GM18868 (cell line): ENCODE data around the gene TMEM63C.
A peak's percentile ranks its signal among the peaks of the same experiment; 100 is the strongest.
"Not testable (repeated sequence)": the region's sequence is repeated elsewhere in the genome, so short reads cannot be mapped to it uniquely, and the experiment has no call there.

ENCODE experiments used
- ATAC-seq: cut with Tn5 transposase; IDR thresholded peaks from one replicate; pipeline ENCODE4 v1.9.1; 2021; ENCODE audit warnings: mild to moderate bottlenecking, moderate library complexity; ENCODE audit not compliant: unreplicated experiment

The TMEM63C gene

DNA sequence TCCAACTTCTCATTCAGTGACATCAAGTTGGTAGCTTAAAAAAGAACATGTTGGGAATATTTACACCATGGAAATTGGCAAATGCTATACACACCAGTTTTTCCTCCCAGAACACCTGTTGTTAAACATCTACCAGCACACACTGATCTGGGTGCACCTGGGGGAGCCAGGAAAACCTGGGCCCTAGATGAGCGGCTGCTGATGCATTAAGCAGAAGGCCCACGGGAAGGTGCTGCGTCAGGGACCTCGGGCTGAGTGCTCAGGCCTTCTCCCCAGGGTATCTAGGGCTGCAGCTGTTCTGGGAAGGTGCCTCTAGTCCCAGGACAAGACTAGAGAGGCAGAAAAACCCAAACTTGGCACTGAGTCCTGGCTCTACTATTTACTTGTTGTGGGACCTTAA is 92.2 kb downstream of the TMEM63C start:
- ATAC-seq, result no peak

DNA sequence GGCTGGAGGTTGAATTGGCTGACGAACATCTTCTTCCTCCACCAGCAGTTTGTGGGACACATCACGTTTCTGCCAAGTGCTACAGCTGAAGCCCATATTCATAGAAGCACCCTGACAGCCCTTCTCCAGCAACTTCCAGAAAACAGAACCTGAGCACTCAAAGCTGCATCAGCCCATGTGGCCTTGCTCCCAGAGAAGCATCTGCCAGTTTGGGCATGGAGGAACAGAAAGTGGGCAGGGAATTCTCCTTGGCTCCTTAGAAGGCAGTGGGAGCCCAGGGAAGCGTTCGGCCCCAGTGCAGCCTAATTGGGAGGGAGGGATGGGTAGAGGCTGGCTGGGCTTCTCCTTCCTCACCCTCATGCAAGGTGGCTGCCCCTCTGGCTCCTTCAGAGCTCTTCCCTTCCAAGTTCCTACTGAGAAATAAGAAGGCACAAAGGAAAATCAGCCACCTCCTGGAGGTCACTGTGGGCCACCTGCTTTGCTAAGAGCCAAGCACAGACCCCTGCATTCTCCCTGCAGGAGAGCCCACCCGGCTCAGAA is 93.5 kb downstream of the TMEM63C start:
- ATAC-seq, result no peak

DNA sequence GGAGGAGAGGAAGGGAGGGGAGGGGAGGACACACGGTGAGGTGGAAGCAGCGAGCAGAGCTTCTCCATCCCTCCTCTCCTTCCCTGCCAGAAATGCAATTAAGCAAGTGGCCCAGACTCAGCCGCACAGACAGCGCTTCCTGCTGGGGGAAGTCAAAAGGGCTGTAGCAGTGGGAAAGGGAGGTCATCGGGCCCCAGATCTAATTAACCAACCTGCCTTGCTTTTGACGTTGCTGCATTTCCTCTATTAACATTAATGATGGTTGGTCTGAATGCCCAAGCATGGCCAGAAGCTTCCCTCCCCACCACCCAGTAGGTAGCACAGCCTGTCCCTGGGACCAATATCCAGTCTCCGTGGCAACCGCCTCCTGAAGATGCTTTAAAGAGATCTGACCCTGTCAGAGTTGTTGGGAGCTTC is 94.0 kb downstream of the TMEM63C start:
- ATAC-seq, result no peak

DNA sequence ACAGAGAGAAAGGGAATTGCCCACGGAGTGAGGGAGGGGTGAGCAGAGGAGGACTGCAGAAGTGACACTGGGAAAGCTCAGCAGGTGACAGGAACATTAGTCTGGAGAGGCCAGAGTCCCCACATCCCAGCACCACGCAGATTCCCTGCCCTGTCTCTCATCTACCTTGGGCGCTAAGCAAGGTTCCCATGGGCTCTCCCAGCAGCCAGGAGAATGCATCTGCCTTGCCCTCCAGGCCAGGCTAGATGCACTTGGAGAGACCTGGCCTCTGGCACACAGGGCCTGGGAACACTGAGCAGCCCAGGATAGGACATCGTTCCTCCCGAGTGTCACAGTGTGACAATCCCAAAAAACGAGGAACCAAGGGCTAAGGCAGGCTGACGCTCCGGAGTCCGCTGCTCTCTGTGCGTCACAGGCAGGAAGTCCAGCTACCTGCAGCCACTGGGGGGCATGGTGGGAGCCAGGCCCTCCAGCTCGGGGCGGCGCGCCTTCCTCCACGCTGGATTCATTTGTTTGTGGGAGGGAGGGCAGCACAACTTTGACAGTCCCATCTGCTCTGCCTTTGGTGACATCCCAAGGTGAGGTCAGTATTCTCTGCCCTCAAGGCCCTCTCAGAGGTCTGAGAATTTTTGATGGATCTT is 94.8 kb downstream of the TMEM63C start:
- ATAC-seq, result no peak

DNA sequence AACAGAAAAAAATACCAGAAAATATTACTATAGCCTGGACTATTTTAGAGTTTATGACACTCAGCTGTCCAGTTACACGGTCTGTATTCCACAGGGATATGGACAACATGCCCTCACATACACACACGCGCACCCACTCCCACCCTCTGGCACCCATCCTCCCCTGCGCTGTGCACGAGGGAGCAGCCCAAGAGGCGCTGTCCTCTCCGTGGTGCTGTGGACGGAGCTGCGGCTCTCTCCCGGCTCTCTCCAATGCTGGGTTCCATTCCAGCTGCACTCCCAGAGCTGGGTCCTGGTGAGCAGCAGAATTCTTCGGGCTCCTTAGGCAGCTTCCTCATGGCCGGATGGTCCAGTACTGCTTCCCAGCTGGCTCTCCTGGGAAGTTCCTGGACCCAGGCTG is 95.4 kb downstream of the TMEM63C start:
- ATAC-seq, result no peak

DNA sequence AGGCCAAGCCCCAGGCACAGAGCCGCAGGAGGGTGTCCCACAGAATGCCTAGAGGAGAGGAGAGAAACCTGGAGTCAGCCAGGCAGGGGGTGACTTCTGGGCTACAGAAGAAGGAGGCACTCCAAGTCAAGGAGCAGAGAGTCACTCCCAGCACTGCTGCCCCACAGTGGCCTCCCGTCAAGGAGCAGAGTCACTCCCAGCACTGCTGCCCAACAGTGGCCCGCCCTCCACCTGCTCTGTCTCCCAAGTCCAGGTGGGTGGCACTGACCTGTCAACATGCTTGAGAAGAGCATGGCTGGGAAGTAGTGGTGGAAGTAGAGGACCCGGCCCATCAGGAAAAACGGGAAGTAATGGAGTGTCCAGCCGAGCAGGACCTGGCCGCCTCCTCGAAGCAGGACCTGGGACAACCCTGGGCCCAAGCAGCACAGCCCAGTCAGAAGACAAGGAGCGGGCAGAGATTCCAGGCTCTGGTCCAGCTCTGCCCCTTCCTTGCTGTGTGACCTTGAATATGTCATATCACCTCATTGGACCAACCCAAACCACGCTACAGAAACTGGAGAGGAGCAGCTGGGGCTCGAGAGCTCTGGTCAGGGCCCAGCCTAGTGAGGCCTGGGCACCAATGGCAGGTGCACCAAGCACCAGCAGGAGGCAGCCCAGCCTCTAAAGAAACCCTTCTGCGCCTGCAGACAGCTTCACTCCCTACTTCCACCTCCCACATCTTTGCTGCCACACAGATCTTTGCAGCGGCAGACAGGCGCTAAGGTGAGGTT is 97.0 kb downstream of the TMEM63C start:
- no peak for ATAC-seq

DNA sequence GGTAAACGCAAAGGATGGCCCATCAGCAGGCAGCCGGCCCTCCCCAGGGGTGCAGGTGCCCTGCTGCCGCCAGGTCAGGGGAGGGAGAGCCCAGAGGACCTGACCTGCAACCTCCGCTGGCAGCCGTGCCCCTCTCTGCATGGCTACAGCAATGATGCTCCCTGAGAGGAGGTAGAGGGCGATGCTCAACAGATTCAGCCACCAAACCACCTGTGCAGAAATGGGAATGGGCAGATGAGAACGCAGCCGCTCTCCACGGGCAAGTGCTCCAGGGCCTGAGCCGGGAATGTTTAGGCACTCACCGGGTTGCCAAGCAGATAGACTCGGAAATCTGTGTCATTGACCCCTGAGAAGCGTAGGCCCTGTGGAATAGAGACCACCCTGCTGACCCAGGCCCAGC is 98.1 kb downstream of the TMEM63C start:
- ATAC-seq, result no peak

DNA sequence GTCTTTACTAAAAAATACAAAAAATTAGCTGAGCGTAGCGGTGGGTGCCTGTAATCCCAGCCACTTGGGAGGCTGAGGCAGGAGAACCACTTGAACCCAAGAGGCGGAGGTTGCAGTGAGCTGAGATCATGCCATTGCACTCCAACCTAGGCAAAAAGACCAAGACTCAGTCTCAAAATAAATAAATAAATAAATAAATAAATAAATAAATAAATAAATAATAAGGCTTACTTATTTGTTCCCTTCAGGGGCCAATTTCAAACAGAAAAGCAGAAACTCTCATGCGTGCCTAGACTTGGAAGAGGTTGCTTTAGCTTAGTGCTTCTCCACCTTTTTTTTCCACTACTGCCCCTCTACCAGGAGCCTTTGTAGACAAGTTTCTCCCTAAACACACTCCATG is 99.3 kb downstream of the TMEM63C start:
- not testable (repeated sequence) for ATAC-seq

DNA sequence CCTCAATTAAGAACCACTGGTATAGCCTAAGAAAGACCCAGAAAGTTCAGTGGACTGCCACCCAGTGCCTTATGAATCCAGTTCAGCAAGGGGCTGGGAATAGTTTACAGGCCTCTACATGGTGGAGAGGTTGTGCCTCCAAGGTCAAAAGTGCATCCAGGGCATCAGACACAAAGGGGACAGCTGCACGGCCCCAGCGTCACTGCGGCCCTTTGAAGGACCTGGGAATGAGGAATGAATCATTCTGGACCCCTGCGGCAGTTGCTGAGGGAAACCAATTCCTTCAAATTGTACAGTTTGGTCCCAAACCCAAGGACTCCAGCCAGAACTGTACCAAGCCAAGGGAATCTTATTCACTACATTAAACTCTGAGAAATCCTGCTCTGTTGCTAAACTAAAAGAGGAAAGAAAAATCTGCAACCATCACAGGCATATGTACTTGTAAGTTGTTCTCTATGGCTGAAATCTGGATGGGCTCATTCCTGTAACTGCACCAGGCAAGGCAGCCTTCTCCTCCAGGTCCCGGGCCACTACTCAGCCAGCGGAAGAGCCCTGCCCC is 100.3 kb downstream of the TMEM63C start:
- no peak for ATAC-seq

DNA sequence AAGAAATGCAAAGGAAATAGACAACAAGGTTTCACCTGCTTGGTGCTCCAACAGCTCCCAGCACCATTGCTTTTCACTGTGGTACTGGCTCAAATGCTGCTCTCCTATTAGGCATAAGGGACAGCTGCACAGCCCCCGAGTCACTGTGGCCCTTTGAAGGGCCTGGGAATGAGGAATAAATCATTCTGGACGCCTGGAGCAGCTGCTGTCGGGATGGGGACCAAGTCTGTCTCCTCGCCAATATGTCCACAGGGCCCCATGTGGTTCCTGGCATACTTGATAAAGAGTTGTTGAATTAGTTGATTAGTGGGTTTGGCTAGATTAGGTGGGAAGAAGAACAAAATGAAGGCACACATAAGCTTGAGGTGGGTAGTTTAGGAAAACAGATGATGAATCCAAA is 102.5 kb downstream of the TMEM63C start:
- no peak for ATAC-seq

DNA sequence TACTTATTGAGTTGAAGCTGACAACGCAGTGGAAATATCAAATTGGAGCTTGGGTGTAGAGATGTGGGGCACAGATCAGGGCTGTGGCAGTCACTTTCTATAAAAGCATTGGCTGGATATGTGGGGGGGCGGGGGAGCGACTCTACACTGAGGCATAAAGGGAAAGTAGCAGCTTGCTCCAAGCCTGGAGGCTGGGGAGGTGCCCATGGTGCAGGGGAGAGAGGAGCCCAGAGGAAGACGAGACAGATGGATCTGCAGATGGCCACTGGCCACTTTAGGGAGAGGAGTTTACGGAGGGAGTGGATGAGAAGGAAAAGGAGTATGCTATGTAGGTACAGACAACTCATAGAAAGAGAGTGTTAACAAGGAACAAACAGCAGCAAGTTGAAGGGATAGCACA is 102.9 kb downstream of the TMEM63C start:
- no peak for ATAC-seq

DNA sequence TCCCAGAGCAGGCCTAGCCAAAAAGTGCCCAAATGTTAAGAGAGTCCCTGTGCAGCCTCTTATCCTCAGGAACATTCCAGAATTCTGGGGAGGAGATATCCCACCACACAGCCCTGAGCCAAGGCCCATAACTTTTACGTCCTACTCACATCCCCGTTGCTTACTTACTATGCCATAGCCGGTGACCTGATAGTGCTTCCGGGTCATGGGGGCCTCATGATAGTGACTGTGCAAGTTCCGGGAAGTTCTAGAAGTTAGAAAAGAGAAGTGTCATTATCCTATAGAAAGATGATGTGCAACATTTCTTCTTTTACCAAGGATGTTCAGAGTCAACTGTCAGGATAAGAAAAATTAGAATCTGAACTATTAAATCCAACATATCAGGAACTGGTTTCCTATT is 105.0 kb downstream of the TMEM63C start:
- ATAC-seq, result no peak

DNA sequence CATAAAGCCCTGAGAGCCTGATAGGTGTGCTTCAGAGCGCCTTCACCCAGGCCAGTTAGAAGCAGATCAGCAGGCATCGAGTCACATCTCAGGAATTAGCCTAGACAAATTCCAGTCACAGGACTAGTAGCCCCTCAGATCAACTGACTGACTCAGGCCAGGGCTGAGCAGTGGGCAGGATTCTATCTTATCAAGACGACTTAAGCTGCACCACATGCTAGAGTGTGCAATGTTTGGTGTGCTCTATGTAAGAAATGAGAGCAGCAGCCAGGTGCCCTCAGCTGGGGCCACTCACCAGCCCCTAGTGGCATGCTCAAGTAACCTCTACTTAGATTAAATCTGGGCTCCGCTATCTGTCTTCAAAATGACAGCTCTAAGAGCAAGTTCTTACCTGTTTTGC is 109.1 kb downstream of the TMEM63C start:
- no peak for ATAC-seq

DNA sequence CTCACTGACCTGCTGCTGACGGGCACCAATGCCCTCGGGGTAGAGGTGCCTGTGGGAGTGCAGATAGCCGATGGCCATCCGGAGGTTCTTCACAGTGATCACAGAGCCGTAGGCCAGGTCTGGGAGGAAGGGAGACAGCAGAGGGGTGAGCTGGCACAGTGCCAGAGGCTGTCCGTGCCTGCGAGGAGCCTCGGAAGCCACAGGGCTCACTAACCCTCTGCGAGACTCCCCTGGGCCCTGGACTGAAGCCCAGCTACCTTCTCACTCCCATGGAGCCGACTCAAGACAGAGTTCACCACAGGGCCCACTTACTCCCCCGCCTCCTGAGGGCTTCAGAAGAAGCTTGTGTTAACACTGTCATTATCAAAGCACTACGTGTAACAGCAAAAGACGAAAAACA is 114.6 kb downstream of the TMEM63C start:
- ATAC-seq, result no peak

DNA sequence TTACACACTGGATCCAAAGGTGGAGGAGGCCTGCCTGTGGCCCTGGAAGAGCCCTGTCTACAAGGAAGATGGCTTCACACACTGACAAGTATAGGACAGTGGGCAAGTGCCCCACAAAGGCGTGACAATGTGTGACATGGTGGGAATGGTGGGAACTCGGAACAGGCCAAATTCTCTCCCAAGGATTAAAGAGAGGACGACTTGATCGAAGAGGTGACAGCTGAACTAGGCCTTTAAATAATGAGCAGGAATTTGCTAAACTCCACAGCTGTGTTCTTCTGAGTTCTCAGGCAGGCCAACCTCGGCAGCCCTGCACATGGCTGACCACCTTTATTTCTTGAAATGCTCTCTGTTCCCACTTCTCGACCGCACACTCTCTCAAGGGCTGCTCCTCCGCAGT is 115.3 kb downstream of the TMEM63C start:
- no peak for ATAC-seq

DNA sequence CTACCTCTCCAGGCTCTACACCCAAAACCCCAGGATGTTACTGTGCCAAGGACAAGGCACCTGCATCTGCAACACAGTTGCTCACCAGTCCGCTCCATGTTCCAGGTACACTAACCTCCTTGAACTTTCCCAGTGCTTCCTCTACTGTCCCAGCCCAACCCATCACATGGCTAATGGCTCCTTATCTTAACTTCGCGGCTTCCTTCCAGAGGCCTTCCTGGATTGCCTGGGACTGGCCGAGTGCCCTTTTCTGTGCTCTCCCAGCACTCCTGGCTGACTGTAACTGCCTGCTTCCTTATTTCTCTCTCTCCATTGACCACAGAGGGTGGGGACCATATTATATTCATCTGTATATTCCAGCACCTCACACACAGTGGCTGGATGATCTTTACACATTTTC is 118.2 kb downstream of the TMEM63C start:
- ATAC-seq, result no peak

DNA sequence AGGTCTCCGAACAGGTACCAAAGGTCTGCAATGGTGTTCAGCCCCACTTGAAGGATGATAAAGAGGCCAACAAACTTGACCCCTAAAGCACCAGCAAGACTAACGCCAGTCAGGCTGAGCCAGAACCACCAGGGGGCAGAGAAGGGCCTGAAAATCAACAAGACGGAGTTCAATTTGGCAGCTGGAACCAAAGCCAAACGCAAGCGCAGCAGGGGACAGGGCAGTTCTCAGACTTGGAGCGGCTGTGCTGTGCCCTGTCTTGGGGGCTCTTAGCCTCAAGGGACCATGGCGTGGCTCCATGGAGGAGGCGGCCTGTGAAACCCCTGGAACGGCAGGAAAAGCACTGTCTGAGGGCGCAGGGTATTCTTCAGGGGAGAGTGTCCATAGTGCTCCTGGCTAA is 119.5 kb downstream of the TMEM63C start:
- ATAC-seq, result no peak

DNA sequence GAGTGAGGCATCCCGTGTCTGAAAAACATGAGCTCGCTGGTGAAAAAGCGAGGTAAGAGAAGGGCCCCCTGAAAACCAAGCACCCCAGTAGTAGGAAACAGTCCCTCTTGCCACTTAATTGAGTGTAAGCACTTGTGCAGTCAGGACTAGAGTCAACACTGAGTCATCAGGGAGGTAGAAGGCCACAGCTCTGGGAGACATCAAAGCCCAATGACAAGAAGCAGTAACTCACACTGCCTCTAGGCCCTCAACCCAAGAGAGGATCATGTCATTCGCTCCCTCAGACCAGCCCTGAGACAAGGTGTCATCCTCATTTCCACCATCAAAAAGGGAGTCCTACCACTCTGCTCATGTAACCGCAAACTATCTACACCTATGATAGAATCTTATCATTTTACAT is 121.3 kb downstream of the TMEM63C start:
- peak; percentile 57 for ATAC-seq

DNA sequence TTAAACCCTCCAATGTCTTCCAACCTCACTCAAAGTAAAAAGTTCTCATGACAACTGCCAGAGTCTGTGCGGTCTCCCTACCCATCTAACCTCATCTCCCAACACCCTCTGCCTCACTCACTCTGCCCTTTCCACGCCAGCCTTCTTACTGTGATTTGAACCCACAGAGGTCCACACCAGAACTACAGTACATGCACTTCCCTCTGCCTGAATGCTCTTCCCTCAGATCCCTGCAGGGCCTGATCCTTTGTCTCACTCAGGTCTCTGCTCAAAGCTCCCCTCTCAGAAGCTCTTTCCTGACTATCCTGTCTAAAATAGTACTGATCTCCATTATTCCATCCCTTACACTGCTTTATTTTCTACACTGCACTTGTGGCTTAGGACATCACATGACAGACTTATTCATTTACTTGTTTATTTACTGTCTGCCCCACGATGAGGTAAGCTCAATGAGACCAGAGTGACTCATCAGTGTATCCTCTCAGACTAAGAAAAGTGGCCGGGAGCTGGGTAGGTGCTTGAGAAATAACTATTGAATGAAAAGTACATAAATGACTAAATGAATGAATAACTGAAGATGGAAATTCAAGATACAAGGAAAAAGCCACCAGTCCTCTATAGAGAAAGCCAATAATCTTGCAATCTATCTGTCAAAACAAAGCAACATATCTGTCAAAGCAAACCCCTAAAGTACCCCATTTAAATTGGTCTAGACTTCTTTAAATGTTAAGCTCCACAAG is 122.0 kb downstream of the TMEM63C start:
- ATAC-seq, result peak; percentile 66

DNA sequence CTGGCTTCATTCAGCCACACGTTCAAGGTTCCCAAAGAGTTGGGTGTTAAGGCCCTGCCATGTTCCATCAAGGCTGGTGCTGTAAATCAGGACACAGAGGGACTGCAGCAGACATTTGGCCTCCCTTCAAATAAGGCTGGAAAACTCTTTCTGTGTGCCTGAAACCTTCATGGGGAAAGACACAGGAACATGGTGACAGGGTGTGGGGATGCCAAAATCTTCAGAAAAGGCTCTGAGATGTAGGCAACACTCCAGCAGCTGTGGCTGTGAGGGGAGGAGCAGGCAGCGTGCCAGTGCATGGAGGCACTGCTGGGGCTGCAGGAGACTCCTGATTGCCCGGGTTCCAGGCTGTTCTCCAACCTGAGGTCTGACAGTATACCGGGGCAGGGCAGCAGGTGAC is 124.1 kb downstream of the TMEM63C start:
- ATAC-seq, result no peak

DNA sequence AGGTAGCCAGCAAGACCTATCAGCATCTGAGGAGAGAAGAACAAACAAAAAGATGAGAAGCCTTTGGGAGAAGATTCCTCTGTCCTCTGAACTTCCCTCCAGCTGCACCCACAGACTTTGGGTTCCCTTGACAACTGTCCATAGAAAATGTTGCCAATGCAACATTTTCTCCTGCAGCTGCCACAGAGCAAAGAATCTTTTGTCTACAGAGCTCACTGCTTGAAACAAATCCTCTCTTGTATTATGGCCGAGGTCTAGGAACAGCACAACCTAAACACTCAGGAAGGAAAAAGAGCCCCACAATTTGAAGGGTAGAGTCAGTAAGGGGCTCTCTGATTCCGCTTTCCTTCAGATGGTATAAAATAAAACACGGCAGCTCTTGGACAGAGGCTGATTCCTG is 124.8 kb downstream of the TMEM63C start:
- no peak for ATAC-seq
